SW480 (cell line): ENCODE data around the gene FST.

ENCODE experiments used
- DNase-seq: peaks from one replicate; pipeline ENCODE4 v3.0.0-alpha.2; 2016; ENCODE audit warnings: low spot score

FST gene

GRCh38 chr5:53520813-53521212 lies 40.4 kb downstream of the FST start:
- no peak for DNase-seq
